Neural cell (in vitro differentiated cells): Measurements from ENCODE around the gene LIMCH1. TPM values are rescaled to one million over a fixed set of nuclear protein-coding genes. Genes with fewer than 3 reads are reported as not detected.

Experiments used
- H2AFZ ChIP-seq: fragments of 200-600, 300-800 bp; sonication (generic), shearing (Covaris generic); 2 replicates; pipeline ENCODE4 v1.6.0; 2014; ENCODE audit warnings: low read depth, mild to moderate bottlenecking, antibody characterized with exemption, low read length, moderate library complexity
- H3F3A ChIP-seq: fragments of 200-600 bp; shearing (Covaris generic); 2 replicates; pipeline ENCODE4 v1.6.1; 2016; ENCODE audit warnings: mild to moderate bottlenecking, moderate library complexity, mixed read lengths, antibody characterized with exemption, low read length; ENCODE audit not compliant: insufficient read depth, poor library complexity, severe bottlenecking
- H3K27ac ChIP-seq: fragments of 200-600, 300-800 bp; sonication (generic), shearing (Covaris generic); 2 replicates; pipeline ENCODE4 v1.5.1; 2014; ENCODE audit warnings: mild to moderate bottlenecking, low read length, moderate library complexity
- H3K27me3 ChIP-seq: fragments of 300-800, 200-600 bp; sonication (generic), shearing (Covaris generic); 2 replicates; pipeline ENCODE4 v1.6.0; 2014; ENCODE audit warnings: mild to moderate bottlenecking, low read depth, low read length, moderate library complexity; ENCODE audit not compliant: insufficient read depth
- H3K36me3 ChIP-seq: fragments of 300-800, 200-600 bp; sonication (generic), shearing (Covaris generic); 2 replicates; pipeline ENCODE4 v1.5.1; 2014; ENCODE audit warnings: mild to moderate bottlenecking, antibody characterized with exemption, low read length, moderate library complexity; ENCODE audit not compliant: insufficient read depth
- H3K4me2 ChIP-seq: fragments of 300-800, 200-600 bp; sonication (generic), shearing (Covaris generic); 2 replicates; pipeline ENCODE4 v1.6.0; 2014; ENCODE audit warnings: mild to moderate bottlenecking, low read length
- H3K4me3 ChIP-seq: fragments of 300-800, 200-600 bp; sonication (generic), shearing (Covaris generic); 2 replicates; pipeline ENCODE4 v1.5.1; 2014; ENCODE audit warnings: mild to moderate bottlenecking, low read length, moderate library complexity
- H3K79me2 ChIP-seq: fragments of 200-600 bp; shearing (Covaris generic); replicated peaks from 2 replicates; pipeline ENCODE4 v1.6.0; 2014; ENCODE audit warnings: mild to moderate bottlenecking, low read length, moderate library complexity; ENCODE audit not compliant: insufficient read depth
- H3K9ac ChIP-seq: fragments of 300-800, 200-600 bp; sonication (generic), shearing (Covaris generic); 2 replicates; pipeline ENCODE4 v1.6.1; 2016; ENCODE audit warnings: mild to moderate bottlenecking, low read length, mixed read lengths
- H3K9me2 ChIP-seq: fragments of 200-600 bp; shearing (Covaris generic); 2 replicates; pipeline ENCODE4 v1.6.1; 2016; ENCODE audit warnings: mild to moderate bottlenecking, low read length, mixed read lengths; ENCODE audit not compliant: insufficient read depth
- H3K9me3 ChIP-seq: fragments of 200-600, 300-800 bp; sonication (generic), shearing (Covaris generic); 2 replicates; pipeline ENCODE4 v1.6.1; 2016; ENCODE audit warnings: mild to moderate bottlenecking, mixed run types, low read length, moderate library complexity, mixed read lengths
- H4K20me1 ChIP-seq: fragments of 200-600 bp; shearing (Covaris generic); 2 replicates; pipeline ENCODE4 v1.6.1; 2016; ENCODE audit warnings: mild to moderate bottlenecking, mixed run types; ENCODE audit not compliant: insufficient read depth
- CTCF ChIP-seq: fragments of 450-650 bp; IDR thresholded peaks from 2 replicates; pipeline ENCODE4 v1.5.1; 2014; ENCODE audit warnings: antibody characterized with exemption, mild to moderate bottlenecking, moderate library complexity; ENCODE audit not compliant: poor library complexity, severe bottlenecking
- EP300 ChIP-seq: fragments of 450-650 bp; conservative IDR thresholded peaks from 2 replicates; pipeline ENCODE4 v1.6.1; 2014; ENCODE audit warnings: antibody characterized with exemption, mild to moderate bottlenecking, moderate library complexity; ENCODE audit not compliant: poor library complexity, severe bottlenecking
- EZH2 ChIP-seq: fragments of 200-600, 300-800 bp; shearing (Covaris generic), sonication (generic); IDR thresholded peaks from 2 replicates; pipeline ENCODE4 v1.6.1; 2014; ENCODE audit warnings: antibody characterized with exemption, low read length, borderline replicate concordance, mild to moderate bottlenecking; ENCODE audit not compliant: insufficient read depth, poor library complexity, severe bottlenecking
- MXI1 ChIP-seq: fragments of 450-650 bp; conservative IDR thresholded peaks from 2 replicates; pipeline ENCODE4 v1.6.1; 2014; ENCODE audit warnings: antibody characterized with exemption, mild to moderate bottlenecking; ENCODE audit not compliant: poor library complexity, severe bottlenecking
- POLR2AphosphoS5 ChIP-seq: IDR thresholded peaks from 2 replicates; pipeline ENCODE4 v1.6.1; 2012
- RAD21 ChIP-seq: fragments of 450-650 bp; conservative IDR thresholded peaks from 2 replicates; pipeline ENCODE4 v1.6.1; 2014; ENCODE audit warnings: antibody characterized with exemption, mild to moderate bottlenecking, moderate library complexity
- REST ChIP-seq: IDR thresholded peaks from 2 replicates; pipeline ENCODE4 v1.6.1; 2012; ENCODE audit warnings: borderline replicate concordance
- SMC3 ChIP-seq: fragments of 450-650 bp; conservative IDR thresholded peaks from 2 replicates; pipeline ENCODE4 v1.6.1; 2014; ENCODE audit warnings: antibody characterized with exemption, mild to moderate bottlenecking, moderate library complexity; ENCODE audit not compliant: poor library complexity
- TAF1 ChIP-seq: IDR thresholded peaks from 2 replicates; pipeline ENCODE4 v1.6.1; 2012; ENCODE audit warnings: low read depth
- polyA plus RNA-seq: library from polyadenylated mRNA; depleted of rRNA; stranded (reverse); fragments of >200 nt; gene quantifications from 2 replicates; pipeline ENCODE4 v1.2.3, GENCODE V29; 2014

Gene LIMCH1
- polyA plus RNA-seq, 1 donor from 2014 or later = 9.1 TPM

GRCh38 chr4:41643331-41643730 lies 105.4 kb downstream of the LIMCH1 start:
- H3K9me3 ChIP-seq = no peaks in the 10 kb centered on the region
- H3K79me2 ChIP-seq = no peaks in the 10 kb centered on the region
- no peak overlapping the region for H3K4me3 ChIP-seq
- H3K27ac ChIP-seq = no peak overlapping the region
- no peak overlapping the region for H3K4me2 ChIP-seq
- H3F3A ChIP-seq = no peaks in the 10 kb centered on the region
- TF ChIP-seq EP300 (no peak), POLR2AphosphoS5 (no peak), CTCF (no peak), RAD21 (no peak), MXI1 (no peak), SMC3 (no peak), TAF1 (no peak), EZH2 (no peak), REST (no peak)
- H2AFZ ChIP-seq = no peak overlapping the region
- no peaks in the 10 kb centered on the region for H4K20me1 ChIP-seq
- no peak overlapping the region for H3K9ac ChIP-seq
- H3K36me3 ChIP-seq = no peaks in the 10 kb centered on the region
- H3K9me2 ChIP-seq = no peaks in the 10 kb centered on the region
- H3K27me3 ChIP-seq = peaks cover 14% of the 10 kb centered on the region

- no peaks in the 10 kb centered on the region for H3F3A ChIP-seq
- peaks cover 12% of the 10 kb centered on the region for H3K27me3 ChIP-seq
- no peaks in the 10 kb centered on the region for H3K9me3 ChIP-seq
- no peak overlapping the region for H3K4me2 ChIP-seq
- no peak overlapping the region for H3K27ac ChIP-seq
- no peak overlapping the region for H3K9ac ChIP-seq
- peak overlapping the region; percentile 51 for H3K4me3 ChIP-seq
- no peaks in the 10 kb centered on the region for H3K36me3 ChIP-seq
- H4K20me1 ChIP-seq = no peaks in the 10 kb centered on the region
- H2AFZ ChIP-seq = no peak overlapping the region
- H3K79me2 ChIP-seq = no peaks in the 10 kb centered on the region
- H3K9me2 ChIP-seq = no peaks in the 10 kb centered on the region
- TF ChIP-seq REST = no peak
- TF ChIP-seq RAD21 = peak; percentile 87
- peak; percentile 93 for TF ChIP-seq CTCF
- no peak for TF ChIP-seq EZH2
- peak; percentile 53 for TF ChIP-seq MXI1
- peak; percentile 92 for TF ChIP-seq SMC3
- TF ChIP-seq TAF1 = no peak
- TF ChIP-seq POLR2AphosphoS5 = peak; percentile 25
Measured at GRCh38 chr4:41644288-41644914, 106.4 kb downstream of the LIMCH1 start.
